Inflammatory macrophage treated with lipopolysaccharide for 4 hours (primary cell): ENCODE results near the gene RPSA.
"Not testable (repeated sequence)": the region's sequence is repeated elsewhere in the genome, so short reads cannot be mapped to it uniquely, and the experiment has no call there.

Experiments
- DNase-seq: peaks from one replicate; pipeline ENCODE4 v3.0.0-alpha.2; 2020

Gene RPSA

DNA sequence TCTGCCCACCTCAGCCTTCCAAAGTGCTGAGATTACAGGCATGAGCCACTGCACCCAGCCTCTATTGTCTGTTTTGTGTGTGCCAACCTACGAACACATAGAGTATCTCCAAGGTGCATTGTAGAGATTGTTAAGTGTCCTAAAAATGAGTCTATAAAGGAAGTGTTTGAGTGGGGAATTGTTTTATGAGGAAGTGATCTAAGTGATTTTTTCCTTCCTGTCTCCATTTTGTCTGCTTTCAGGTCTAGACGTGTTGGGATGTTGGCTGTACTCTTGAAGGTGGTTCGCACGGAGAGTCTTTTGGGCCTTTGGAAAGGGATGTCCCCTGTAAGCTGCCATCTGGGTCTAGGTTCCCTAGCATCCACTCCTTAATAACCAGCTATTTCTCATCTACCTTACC lies 16.3 kb upstream of the RPSA start:
- no peak for DNase-seq

GRCh38 chr3:39396690-39397089 lies 9.8 kb upstream of the RPSA start:
- no peak for DNase-seq

- no peak for DNase-seq
Observed at GRCh38 chr3:39398700-39399099, 7.8 kb upstream of the RPSA start.

DNA sequence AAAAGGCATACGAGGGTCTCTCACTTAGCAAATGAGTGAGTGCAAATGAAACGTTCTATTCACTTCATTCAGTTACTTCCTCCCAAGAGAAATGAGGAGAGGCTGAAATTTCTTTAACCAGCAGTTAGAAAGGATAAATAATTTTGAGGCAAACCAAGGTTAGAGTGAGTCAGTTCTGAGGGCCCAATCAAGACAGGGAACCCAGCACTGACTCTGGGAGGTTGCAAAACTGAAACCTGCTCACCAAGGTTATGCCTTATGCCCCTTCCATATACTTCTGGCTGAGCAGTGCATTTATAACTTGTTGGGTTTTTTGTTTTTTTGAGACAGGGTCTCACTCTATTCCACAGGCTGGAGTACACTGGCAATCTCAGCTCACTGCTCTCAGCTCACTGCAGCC lies 4.5 kb upstream of the RPSA start:
- DNase-seq, result no peak

DNA sequence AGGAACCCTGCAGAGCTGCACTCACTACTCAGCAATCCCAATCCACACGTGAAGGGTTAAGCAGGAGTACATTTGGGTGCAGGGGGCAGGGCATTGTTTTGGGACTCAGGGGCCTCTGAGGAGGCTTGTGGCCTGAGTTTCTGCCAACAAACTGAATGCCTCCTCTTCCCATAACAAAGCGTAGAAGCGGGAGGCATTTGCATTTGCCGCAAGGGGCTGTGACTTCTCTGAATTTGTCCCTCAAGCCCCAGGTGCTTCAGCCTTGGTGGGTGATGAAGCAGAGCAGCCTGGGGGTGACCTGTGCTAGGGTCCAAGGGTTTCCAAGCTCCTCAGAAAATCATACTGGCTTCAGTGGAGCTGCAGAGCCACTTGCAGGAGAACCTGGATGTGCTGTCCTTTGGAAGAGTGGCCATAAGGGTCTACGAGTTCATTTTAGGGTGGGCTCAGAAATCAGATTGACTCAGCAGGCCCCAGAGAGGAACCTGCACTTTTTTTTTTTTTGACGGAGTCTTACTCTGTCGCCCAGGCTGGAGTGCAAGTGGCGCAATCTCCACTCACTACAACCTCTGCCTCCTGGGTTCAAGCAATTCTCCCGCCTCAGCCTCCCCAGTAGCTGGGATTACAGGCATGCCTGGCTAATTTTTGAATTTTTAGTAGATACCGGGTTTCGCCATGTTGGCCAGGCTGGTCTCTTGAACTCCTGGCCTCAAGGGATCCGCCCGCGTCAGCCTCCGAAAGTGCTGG lies 1.4 kb upstream of the RPSA start:
- DNase-seq, result no peak

GRCh38 chr3:39405687-39406367 lies 693 bp upstream of the RPSA start:
- no peak for DNase-seq

- peak; percentile 17 for DNase-seq
Observed at GRCh38 chr3:39407259-39407629, 724 bp downstream of the RPSA start.

- DNase-seq, result no peak
Observed at GRCh38 chr3:39407773-39408492, 1.4 kb downstream of the RPSA start.

GRCh38 chr3:39408493-39409372 lies 2.2 kb downstream of the RPSA start:
- no peak for DNase-seq

DNA sequence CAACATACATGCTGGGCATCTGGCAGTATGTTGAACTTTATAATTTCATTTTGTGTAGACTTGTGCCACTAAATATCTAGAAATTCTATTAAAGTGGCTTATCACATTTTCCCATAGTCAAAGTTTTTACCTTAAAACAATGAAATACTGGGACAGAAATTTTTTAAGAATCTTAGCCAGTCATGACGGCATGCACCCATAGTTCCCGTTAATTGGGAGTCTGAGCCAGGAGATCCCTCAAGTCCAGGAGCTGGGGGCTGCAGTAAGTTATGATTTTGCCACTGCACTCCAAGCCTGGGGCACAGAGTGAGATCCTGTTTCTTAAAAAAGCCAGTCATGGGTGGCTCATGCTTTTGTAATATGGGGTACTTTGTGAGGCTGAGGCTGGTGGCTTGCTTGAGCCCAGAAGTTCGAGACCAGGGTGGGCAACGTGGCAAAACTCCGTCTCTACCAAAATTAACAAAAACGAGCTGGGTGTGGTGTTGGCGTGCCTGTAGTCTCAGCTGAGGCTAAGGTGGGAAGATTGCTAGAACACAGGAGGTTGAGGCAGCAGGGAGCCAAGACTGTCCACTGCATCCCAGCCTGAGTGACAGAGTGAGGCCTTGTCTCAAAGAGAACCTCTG lies 3.1 kb downstream of the RPSA start:
- DNase-seq, result no peak

DNA sequence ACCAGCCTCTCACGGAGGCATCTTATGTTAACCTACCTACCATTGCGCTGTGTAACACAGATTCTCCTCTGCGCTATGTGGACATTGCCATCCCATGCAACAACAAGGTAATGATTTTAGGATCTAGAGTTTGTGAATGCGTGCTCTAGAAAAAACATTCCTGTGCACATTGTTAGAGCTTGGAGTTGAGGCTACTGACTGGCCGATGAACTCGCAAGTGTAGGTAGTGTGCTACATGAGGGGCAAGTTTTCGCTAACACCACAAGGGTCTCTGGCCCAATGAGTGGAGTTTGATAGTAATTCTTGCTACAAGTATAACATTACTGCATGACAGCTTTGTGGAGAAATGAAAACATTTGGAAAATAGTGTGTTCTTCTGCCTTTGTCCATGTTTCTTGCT lies 4.4 kb downstream of the RPSA start:
- DNase-seq, result no peak

DNA sequence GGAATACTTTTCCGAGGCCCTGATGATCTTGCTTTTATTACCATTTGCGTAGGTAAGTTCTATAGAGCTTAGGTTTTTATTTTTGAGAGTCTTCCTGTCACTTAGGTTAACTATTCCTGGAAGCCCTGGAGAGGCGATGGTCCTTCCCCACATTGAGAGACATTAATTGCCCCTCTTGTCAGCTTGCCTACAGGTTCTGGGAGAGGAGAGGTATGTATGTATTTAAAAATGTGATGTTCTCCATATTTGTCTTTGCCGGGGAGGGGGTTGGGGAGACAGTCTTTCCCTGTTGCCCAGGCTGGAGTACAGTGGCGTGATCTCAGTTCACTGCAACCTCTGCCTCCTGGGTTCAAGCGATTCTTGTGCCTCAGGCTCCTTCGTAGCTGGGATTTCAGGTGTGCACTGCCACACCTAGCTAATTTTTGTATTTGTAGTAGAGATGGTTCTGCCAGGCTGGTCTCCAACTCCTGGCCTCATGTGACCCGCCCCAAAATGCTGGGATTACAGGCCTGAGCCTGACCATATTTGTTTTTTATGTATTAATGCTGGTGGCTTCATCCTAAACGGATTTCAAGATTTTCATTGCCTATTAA lies 6.2 kb downstream of the RPSA start:
- DNase-seq, result no peak

GRCh38 chr3:39413691-39414420 lies 7.3 kb downstream of the RPSA start:
- no peak for DNase-seq

DNA sequence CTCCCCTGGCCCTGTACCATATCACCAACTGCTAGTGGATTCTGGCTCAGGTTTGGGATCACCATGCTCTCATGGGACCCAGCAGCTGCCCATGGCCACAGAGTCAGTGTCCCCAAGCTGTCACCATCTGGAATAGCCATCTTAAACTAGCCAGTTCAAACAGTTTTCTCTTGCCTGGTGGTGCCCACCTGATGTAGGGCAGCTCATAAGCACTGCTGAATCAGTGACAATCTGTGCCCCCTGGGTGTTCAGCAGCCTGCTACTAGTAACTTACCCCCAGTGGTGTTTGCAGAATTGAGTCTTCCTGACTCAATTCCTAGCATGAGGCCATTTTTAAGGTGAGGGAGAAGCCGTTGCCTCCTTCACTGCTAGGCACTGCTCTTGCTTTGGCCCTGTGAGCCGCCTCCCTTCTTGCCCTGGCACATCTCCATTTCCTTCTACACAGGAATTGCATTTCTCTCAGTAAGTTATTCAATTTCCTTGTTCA lies 7.9 kb downstream of the RPSA start:
- no peak for DNase-seq

GRCh38 chr3:39415302-39415701 lies 8.8 kb downstream of the RPSA start:
- not testable (repeated sequence) for DNase-seq

- no peak for DNase-seq
Observed at GRCh38 chr3:39415983-39416382, 9.5 kb downstream of the RPSA start.

- DNase-seq, result not testable (repeated sequence)
Observed at GRCh38 chr3:39416998-39417397, 10.5 kb downstream of the RPSA start.

- not testable (repeated sequence) for DNase-seq
Observed at GRCh38 chr3:39418556-39419225, 12.2 kb downstream of the RPSA start.

DNA sequence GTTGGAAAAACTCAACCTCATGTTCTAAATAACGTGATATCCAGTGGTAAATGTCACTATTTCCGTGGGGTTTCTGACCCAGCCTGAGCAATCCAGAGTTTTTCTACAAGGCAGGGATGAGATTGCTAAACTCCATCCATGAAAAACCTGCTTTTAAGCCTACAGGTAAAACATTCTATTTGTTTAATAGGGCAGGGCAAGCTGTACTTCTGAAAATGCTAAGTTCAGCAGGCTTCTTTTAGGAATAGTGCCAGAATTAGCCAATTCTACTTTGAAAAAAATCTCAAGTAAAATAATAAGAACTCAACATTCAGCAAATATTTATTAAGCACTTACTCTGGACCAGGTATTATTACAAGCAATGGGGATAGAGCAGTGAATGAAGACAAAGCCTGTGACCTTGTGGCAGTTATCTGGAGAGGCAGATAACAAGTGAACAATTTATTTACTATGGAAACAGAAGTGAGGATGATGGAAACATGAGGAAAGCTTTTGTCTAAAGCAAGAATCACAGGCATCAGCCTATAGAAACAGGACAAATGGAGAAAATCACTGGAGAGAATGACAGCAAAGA lies 13.3 kb downstream of the RPSA start:
- DNase-seq, result no peak

- no peak for DNase-seq
Observed at GRCh38 chr3:39420543-39420942, 14.0 kb downstream of the RPSA start.
